Tibial nerve (tissue), 4 donors: ENCODE results near the gene STK31.

Source experiments
- CTCF ChIP-seq, 5 experiments: fragments of 200-600 bp in 3 of 5; fragments of 450-650 bp in 2 of 5; sonication (generic) in 3 of 5; IDR thresholded peaks; one replicate each; pipeline ENCODE4 v1.5.1; 2016 to 2019; ENCODE audit warnings: antibody characterized with exemption in 5 of 5, mild to moderate bottlenecking in 3 of 5, moderate library complexity in 2 of 5
- EP300 ChIP-seq, 2 donors: sonication (generic); formaldehyde crosslinking; IDR thresholded peaks; one replicate each; pipeline ENCODE4 v1.6.1; 2017; ENCODE audit warnings: antibody characterized with exemption in 2 of 2, mild to moderate bottlenecking in 1 of 2
- POLR2A ChIP-seq, 2 donors: fragments of 450-650 bp; IDR thresholded peaks; one replicate each; pipeline ENCODE4 v1.6.1; 2017; ENCODE audit warnings: antibody characterized with exemption in 2 of 2, mild to moderate bottlenecking in 2 of 2, moderate library complexity in 2 of 2

DNA sequence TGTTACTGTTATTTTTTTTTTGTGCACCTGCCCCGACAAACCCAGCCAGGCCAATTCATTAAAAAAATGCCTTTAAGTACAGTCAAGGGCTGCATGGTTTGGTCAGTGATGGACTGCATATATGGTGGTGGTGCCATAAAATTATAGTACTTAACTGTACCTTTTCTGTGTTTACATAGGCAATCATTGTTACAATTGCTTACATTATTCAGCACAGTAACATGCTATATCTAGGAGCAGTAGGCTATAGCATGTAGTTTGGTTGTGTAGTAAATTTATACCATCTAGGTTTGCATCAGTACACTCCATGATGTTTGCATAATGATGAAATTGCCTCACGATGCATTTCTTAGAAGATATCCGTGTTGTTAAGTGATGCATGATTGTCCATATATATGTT is 58.0 kb downstream of the STK31 start:
- TF ChIP-seq CTCF (IDR thresholded peaks at IDR 0.05) (no peak), POLR2A (IDR thresholded peaks at IDR 0.05) (no peak), EP300 (IDR thresholded peaks at IDR 0.05) (no peak)
